ENCODE measurements around the gene LTBP1. TPM values are rescaled to one million over a fixed set of nuclear protein-coding genes. Genes with fewer than 3 reads are reported as not detected.
"Not testable (repeated sequence)": the region's sequence is repeated elsewhere in the genome, so short reads cannot be mapped to it uniquely, and the experiment has no call there.

LTBP1 gene
- total RNA-seq, 1 experiment from 2014 or later, result 6.7 TPM

DNA sequence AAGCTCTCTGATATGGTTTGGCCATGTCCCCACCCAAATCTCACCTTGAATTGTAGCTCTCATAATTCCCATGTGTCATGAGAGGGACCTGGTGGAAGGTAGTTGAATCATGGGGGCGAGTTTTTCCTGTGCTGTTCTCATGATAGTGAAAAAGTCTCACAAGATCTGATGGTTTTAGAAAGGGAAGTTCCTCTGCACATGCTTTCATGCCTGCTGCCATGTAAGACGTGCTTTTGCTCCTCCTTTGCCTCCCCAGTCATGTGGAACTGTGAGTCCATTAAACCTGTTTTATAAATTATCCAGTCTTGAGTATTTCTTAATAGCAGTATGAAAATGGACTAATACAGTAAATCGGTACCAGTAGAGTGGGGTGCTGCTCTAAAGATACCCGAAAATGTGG is 34.9 kb downstream of the LTBP1 start:
- no peak for DNase-seq (ENCODE audit: low read depth, low spot score)
- in situ Hi-C loops (cut with HindIII; ENCODE audit: low pct_unique_long_range_greater_than_20kb, low sequenced_read_pairs), result no loop called here

DNA sequence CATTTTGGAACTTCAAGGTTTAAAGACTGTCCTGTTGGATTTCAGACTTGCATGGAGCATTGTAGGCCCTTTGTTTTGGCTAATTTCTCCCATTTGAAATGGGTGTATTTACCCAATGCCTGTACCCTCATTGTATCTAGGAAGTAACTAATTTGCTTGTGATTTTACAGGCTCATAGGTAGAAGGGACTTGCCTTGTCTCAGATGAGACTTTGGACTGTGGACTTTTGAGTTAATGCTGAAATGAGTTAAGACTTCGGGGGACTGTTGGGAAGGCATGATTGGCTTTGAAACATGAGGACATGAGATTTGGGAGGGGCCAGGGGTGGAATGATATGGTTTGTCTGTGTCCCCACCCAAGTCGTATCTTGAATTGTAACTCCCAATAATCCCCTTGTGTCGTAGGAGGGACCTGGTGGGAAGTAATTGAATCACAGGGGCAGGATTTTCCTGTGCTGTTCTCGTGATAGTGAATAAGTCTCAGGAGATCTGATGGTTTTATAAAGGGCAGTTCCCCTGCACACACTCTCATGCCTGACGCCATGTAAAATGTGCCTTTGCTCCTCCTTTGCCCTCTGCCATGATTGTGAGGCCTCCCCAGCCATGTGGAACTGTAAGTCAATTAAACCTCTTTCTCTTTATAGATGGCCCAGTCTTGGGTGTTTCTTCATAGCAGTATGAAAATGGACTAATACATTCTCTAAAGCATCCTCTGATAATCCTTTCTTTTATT is 36.6 kb downstream of the LTBP1 start:
- in situ Hi-C loops (cut with HindIII; ENCODE audit: low pct_unique_long_range_greater_than_20kb, low sequenced_read_pairs); DNase-seq (ENCODE audit: low read depth, low spot score): not testable (repeated sequence)

DNA sequence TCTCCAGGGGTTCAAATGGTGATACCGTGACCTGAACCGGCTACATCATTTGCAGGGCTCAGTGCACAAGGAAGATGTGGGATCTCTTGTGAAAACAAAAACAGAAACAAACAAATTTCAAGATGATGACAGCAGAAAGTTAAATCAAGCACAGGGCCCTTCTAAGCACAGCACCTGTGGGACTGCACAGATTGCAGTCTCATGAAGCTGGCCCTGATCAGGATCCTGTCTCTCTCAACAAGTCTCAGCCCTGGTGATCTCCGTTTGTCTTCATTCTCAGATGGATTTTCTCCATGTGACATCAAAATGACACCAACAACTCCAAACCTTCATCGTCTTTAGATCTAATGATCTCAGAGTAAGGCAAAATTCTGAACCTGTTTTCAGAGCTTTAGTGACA is 39.7 kb downstream of the LTBP1 start:
- in situ Hi-C loops (cut with HindIII; ENCODE audit: low pct_unique_long_range_greater_than_20kb, low sequenced_read_pairs), result no loop called here
- no peak for DNase-seq (ENCODE audit: low read depth, low spot score)

DNA sequence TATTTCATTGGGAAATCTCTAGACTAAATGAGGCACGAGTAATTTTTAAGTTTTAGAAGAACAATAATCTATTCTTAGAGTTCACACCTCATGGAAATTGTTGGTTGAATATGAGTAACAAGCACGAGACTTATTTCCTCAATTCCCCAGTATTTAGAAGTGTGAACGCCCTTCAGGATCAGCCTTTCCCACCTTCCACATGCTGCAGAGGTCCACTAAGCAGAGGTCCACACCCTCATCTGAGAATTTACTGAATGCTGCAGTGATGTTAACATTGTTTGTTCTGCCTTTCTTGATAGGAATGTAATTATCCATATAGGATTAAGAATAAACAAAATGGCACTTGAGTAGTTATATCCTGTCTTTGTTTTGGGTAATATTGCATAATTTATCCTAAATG is 41.8 kb downstream of the LTBP1 start:
- in situ Hi-C loops (cut with HindIII; ENCODE audit: low pct_unique_long_range_greater_than_20kb, low sequenced_read_pairs), result no loop called here
- DNase-seq (ENCODE audit: low read depth, low spot score), result peak; percentile 20

DNA sequence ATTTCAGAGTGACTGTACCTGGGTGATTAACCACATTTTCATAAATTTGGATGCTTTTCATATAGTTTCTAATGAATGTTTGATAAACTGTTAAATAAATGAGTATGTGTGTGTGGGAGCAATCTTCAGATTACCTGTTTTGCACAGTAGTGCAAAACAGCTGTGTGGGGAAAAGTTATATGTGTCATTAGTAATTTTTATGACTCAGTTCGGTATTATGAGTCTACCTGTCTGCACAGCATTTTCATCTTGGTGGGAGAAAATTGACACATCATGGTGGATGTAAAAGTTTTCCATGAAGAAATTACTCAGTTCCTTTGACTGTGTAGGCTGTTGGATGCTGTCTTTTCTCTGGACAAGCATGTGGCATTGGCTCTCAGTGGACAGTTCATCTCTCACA is 43.8 kb downstream of the LTBP1 start:
- no peak for DNase-seq (ENCODE audit: low read depth, low spot score)
- in situ Hi-C loops (cut with HindIII; ENCODE audit: low pct_unique_long_range_greater_than_20kb, low sequenced_read_pairs), result no loop called here

DNA sequence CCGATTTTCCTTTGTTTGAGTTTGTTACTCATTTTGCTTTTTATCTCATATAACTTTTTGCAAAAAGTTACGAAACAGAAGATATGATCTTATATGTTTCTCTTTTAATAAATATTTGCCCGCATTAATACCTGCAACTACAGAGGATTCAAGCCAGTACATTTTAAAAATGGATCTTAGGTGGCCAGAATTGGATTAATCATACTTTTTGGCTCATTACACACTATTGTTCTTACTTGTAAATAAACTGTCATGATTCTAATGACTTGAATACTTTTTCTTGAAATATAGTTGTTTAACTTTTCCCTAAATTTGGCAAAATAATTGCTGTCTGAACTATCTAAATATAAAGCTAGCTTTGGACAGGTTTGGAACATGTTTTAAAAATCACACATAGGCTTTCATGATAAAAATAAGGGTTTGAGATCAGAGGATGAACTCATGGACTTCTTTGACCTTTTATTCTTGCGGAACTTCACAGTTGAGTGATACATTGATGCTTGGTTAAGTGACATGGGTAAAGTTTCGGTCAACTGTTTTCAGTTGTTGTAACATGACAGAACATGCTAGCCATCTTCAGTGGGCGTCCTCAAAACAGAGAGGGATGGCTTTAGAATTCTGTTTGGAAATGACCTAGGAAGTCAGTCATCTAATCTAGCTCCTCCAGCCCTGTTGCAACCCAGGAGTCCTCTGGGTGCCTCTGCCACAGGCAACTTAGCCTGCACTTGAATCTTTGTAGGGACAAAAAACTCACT is 44.5 kb downstream of the LTBP1 start:
- in situ Hi-C loops (cut with HindIII; ENCODE audit: low pct_unique_long_range_greater_than_20kb, low sequenced_read_pairs), result no loop called here

DNA sequence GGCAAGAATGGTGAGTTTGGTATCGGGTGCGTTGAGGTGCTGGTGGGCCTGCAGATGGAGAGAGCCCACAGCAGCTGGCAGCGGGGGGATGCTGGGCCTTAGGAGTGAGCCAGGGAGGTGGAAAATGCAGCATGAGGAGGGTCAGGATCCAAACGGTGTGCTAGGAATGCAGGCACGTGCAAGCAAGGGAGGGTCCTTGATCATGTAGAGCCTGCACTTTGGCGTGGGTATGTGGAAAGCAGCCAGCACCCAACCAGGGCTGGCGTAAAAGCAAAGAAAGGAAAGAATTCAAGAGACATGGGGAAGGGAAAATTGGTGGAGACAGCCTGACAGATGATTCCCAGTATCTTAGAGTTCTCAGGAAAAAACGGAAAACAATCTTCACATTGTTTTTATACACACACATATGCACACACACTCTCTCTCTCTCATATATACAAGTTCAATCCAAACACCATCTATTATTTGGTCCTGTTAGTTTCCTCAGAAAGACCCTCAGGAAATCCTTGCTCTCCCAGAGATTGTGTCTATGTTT is 46.3 kb downstream of the LTBP1 start:
- in situ Hi-C loops (cut with HindIII; ENCODE audit: low pct_unique_long_range_greater_than_20kb, low sequenced_read_pairs), result no loop called here
- peak; percentile 49 for DNase-seq (ENCODE audit: low read depth, low spot score)

More for the DNA sequence above, 44.5 kb downstream of the LTBP1 start:
- no peak for DNase-seq (ENCODE audit: low read depth, low spot score)

DNA sequence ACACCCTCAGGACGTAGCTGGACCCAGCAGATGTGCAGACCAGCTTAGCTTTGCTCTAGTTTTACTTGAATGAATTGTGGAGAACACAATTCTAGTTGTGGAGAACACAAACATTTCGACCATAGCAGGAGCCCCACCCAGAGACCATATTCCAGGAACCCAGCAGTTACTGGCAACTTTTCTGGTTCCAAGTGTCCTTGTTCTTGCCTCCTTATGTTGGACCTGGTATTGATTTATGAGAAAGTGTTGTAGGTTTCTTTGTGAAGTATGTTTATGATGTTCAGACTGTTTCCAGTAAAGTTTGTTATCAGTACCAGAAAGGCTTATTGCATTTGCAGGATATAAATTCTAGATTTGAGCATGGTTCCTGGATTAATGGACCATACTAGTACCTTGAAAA is 51.0 kb downstream of the LTBP1 start:
- in situ Hi-C loops (cut with HindIII; ENCODE audit: low pct_unique_long_range_greater_than_20kb, low sequenced_read_pairs), result no loop called here

DNA sequence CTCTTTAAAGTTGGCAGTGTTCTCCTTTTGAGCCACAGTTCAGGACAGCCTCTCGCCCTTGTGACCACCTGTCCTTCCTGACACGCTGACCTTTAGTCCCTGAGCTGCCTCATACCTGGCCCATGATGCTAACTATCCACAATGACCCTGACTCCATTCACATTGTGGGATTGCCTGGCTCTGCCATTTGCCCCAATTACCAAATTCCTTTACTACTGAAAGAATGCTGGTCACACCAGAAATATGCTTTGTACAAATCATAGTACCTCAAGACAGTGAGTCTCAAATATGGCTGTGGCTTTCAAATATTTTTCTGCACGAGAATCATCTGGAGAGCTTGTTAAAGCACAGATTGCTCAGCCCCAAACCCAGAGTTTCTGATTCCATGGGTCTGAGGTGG is 54.2 kb downstream of the LTBP1 start:
- DNase-seq (ENCODE audit: low read depth, low spot score), result no peak
- in situ Hi-C loops (cut with HindIII; ENCODE audit: low pct_unique_long_range_greater_than_20kb, low sequenced_read_pairs), result no loop called here

More for the DNA sequence above, 51.0 kb downstream of the LTBP1 start:
- no peak for DNase-seq (ENCODE audit: low read depth, low spot score)

DNA sequence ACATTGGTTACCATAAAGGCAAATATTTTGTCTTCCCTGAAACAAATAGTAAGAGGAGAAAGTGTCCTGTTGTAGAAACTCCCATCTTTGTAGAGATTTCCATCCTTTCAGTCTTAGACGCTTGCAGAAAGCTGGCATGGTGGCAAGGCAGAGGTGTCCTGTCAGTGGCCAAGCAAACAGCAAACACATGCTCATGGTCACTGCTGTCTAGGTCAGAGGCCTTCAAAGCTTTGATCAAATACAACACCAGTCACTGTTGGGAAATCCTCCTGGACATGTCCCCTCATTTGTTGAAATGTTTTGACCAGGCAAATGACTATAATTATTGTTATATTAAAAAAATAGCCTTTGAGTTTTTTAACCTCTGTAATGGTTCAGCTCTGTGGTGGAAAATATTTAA is 55.1 kb downstream of the LTBP1 start:
- no peak for DNase-seq (ENCODE audit: low read depth, low spot score)
- in situ Hi-C loops (cut with HindIII; ENCODE audit: low pct_unique_long_range_greater_than_20kb, low sequenced_read_pairs), result no loop called here

DNA sequence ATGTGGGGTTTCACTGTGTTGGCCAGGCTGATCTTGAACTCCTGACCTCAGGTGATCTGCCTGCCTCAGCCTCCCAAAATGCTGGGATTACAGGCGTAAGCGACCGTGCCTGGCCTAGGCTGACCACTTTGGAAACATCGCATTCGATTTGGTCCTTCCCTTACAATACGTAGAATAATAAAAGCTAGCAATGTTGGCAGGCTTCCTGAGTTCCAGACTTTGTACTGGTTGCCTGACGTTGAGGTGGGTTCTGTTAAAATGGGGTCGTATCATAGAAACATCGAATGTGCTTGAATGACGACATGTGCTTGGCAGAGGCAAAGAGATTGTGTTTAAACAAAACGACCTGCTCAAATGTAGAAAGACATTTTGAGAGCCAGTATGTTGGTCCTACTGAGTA is 56.1 kb downstream of the LTBP1 start:
- in situ Hi-C loops (cut with HindIII; ENCODE audit: low pct_unique_long_range_greater_than_20kb, low sequenced_read_pairs), result no loop called here
- no peak for DNase-seq (ENCODE audit: low read depth, low spot score)

DNA sequence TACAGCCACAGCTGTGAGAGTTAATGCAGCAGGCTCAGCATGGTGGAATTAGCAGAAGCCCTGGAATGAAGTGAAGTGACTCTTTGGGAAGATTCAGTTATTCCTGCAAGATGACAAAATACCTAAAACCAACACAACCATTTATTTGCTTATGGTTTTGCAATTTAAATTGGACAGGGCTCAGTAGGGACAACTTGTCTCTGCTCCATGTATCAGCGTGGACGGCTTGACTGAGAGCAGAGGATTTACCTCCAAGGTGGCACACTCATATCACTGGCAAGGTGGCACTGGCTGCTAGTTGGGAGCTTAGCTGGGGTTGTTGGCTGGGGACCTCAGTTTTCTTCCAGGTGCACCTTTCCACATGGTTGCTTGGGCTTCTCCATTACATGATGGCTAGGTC is 58.3 kb downstream of the LTBP1 start:
- in situ Hi-C loops (cut with HindIII; ENCODE audit: low pct_unique_long_range_greater_than_20kb, low sequenced_read_pairs), result no loop called here
- no peak for DNase-seq (ENCODE audit: low read depth, low spot score)

DNA sequence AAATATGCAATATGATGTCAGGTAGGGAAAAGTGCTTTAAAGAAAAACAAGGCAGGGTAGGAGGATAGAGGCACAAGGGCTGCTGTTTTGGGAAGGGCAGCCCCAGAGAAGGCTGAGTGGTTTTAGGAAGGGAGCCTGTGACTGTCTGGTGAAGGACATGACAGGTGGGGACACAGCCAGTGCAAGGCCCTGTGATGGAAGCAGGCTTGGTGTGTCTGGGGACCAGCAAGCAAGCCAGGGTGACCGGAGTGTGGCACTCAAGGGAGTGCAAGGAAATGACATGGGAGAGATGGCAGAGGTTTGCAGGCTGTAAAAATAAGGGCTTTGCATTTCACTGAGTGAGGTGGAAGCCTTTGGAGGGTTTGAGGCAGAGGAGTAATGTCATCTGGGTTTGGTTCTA is 62.0 kb downstream of the LTBP1 start:
- in situ Hi-C loops (cut with HindIII; ENCODE audit: low pct_unique_long_range_greater_than_20kb, low sequenced_read_pairs), result no loop called here
- DNase-seq (ENCODE audit: low read depth, low spot score), result no peak

DNA sequence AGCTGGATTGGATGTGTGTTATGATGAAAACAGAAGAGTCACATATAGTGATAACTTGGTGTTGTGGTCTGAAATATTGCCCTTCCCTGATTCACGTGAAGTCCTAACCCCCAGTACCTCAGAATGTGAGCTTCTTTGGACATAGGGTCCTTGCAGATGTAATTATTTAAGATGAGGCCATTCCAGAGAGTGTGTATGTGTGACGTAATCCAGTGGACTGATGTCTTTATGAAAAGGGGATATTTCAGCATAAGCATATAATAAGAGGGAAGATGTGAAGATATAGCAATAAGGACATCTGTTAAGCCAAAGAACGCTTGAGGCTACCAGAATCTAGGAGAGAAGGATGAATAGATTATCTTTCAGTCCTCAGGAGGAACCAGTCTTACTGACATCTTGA is 62.5 kb downstream of the LTBP1 start:
- DNase-seq (ENCODE audit: low read depth, low spot score), result no peak
- in situ Hi-C loops (cut with HindIII; ENCODE audit: low pct_unique_long_range_greater_than_20kb, low sequenced_read_pairs), result no loop called here

DNA sequence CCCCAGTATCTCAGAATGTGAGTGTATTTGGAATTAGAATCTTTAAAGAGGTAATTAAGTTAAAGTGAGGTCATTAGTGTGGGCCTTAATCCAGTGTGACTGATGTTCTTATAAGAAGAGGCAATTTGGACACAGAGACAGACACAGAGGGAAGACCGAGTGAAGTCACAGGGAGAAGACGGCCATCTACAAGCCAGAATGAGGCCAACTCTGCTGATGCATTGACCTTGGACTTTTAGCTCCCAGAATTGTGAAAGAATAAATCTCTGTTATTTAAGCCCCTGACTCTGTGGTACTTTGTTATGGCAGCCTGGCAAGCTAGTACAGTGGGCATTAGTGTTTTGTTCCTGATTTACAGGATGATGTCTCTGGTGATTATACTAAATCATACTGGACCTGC is 64.6 kb downstream of the LTBP1 start:
- in situ Hi-C loops (cut with HindIII; ENCODE audit: low pct_unique_long_range_greater_than_20kb, low sequenced_read_pairs), result no loop called here
- DNase-seq (ENCODE audit: low read depth, low spot score), result no peak

DNA sequence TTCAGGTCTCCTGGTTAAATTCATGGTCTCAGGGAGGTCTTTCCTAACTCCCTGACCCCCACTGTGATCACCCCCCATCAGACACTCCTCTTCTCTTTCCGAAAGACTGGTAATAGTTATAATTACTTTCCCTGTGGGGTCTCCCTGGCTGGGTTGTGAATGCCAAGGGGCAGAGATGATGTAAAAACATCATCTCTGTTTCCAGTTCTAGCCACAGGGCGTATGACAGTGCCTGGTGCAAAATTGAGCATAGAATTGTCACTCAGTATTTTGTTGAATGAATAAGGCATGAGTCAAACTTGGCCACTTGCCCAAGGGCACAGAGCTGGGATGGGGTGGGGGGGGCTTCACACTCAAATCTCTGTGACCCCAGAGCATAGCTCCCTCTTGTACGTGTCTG is 65.2 kb downstream of the LTBP1 start:
- no peak for DNase-seq (ENCODE audit: low read depth, low spot score)

DNA sequence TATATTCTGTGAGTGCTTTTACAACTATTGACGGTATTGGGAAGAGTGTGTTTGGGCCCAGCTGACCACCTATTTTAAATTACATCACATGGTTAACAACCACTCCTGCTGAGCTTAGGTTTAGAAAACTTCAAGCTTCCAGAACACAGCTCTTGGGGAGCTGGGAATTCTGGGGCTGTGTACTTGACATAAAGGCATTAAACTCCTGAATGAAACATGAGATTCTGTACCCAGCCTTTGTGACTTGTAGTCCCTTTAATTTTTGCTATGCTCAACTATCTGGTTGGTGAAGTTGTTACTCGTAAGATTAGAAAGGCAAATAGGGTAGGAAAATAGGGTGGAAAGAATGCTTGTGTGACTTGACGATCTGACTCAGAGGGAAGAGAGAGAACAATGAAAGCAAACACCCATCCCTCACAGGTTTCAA is 66.9 kb downstream of the LTBP1 start:
- DNase-seq (ENCODE audit: low read depth, low spot score), result no peak
- in situ Hi-C loops (cut with HindIII; ENCODE audit: low pct_unique_long_range_greater_than_20kb, low sequenced_read_pairs), result no loop called here

More for the DNA sequence above, 65.2 kb downstream of the LTBP1 start:
- in situ Hi-C loops (cut with HindIII; ENCODE audit: low pct_unique_long_range_greater_than_20kb, low sequenced_read_pairs), result no loop called here

DNA sequence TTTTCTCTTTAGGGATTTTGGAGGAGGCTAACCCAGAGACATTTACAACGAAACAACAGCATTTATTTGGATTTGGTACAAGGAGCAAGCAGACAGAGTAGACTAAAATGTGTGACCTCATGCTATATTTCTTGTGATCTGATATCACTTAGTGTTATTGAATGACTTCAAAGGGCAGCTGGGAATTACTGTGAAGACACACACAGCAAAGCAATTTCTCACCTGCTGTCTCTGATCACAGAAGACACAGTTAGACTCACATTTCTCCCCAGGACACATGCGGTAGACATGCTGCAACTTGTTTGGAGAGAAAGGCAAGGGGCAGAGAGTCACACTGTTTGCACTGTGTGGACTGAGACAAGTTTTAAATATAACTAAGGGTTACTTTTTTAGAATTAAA is 67.5 kb downstream of the LTBP1 start:
- no peak for DNase-seq (ENCODE audit: low read depth, low spot score)
- in situ Hi-C loops (cut with HindIII; ENCODE audit: low pct_unique_long_range_greater_than_20kb, low sequenced_read_pairs), result no loop called here

Data from SK-MEL-5 (cell line).